Bronchial epithelial cell (primary cell): ENCODE results near the gene PIP5K1B. TPM values are rescaled to one million over a fixed set of nuclear protein-coding genes. Genes with fewer than 3 reads are reported as not detected.
A peak's percentile ranks its signal among the peaks of the same experiment; 100 is the strongest.

ENCODE experiments used
- DNase-seq: peaks from one replicate; pipeline ENCODE4 v3.0.0-alpha.2; 2010; ENCODE audit warnings: low read depth
- FAIRE-seq: peaks from 2 replicates; lab custom pipeline; 2011; peaks lifted over from hg19 to GRCh38; lab: Jason Lieb, UNC
- H3K27me3 ChIP-seq: 2 replicates; pipeline ENCODE4 v1.5.1; 2011; ENCODE audit warnings: low read length; ENCODE audit not compliant: control insufficient read depth, insufficient read depth
- H3K36me3 ChIP-seq: 2 replicates; pipeline ENCODE4 v1.5.1; 2011; ENCODE audit warnings: low read length; ENCODE audit not compliant: control insufficient read depth, insufficient read depth
- H3K4me3 ChIP-seq: 2 replicates; pipeline ENCODE4 v1.5.1; 2011; ENCODE audit warnings: mild to moderate bottlenecking, low read depth, low read length, control low read depth
- CTCF ChIP-seq: IDR thresholded peaks from 2 replicates; pipeline ENCODE4 v1.5.1; 2011; ENCODE audit warnings: mild to moderate bottlenecking, moderate library complexity, low read length, control low read depth, inconsistent platforms; ENCODE audit not compliant: insufficient read depth, severe bottlenecking
- total RNA-seq: library from RNA; depleted of rRNA; stranded (reverse); fragments of >200 nt; gene quantifications from 2 replicates; pipeline ENCODE4 v1.2.1, GENCODE V29; 2014

The PIP5K1B gene
- total RNA-seq, 1 donor from 2014 or later: 2.9 TPM

DNA sequence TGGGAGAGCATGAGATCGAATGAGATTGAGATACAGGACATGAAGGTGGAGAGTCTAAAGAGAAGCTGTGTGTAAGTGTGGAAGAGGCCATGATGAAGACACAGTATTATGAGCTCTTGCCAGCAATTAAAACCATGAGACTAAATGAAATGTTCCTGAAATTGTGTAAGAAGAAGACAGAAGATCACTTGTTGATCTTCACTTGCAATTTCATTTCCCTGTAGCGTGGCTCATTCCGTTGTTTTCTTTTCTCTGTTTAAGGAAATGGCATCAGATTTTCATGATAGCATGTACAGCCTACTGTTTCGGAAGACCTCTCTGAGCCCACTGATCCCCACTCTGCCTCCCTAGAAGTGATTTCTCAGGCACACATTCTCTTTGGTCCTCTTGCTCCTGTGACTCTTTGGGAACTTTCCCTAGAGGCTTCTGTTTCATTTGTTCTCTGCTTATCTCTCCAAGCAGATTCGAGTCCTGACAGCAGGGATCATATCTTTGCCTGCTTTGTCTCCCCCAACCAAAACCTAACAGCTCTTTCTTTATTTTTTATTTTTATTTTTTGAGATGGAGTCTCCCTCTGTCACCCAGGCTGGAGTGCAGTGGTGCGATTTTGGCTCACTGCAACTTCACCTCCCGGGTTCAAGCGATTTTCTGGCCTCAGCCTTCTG, 16.8 kb downstream of the PIP5K1B start:
- H3K4me3 ChIP-seq: no peak overlapping the region
- FAIRE-seq (peak; percentile 55), DNase-seq (no peak)
- H3K27me3 ChIP-seq: no peaks in the 10 kb centered on the region
- TF ChIP-seq CTCF: no peak
- H3K36me3 ChIP-seq: no peaks in the 10 kb centered on the region

- no peak for FAIRE-seq
- Histone ChIP-seq H3K36me3 (no peaks in the 10 kb centered on the region), H3K4me3 (no peak overlapping the region), H3K27me3 (no peaks in the 10 kb centered on the region)
- TF ChIP-seq CTCF: no peak
- no peak for DNase-seq
These were observed 20.0 kb downstream of the PIP5K1B start for GRCh38 chr9:68725070-68725469.

- H3K27me3 ChIP-seq: no peaks in the 10 kb centered on the region
- no peak overlapping the region for H3K4me3 ChIP-seq
- DNase-seq (no peak), FAIRE-seq (no peak)
- TF ChIP-seq CTCF: no peak
- no peaks in the 10 kb centered on the region for H3K36me3 ChIP-seq
These were observed 21.4 kb downstream of the PIP5K1B start for GRCh38 chr9:68726489-68726888.

- no peaks in the 10 kb centered on the region for H3K36me3 ChIP-seq
- H3K27me3 ChIP-seq: no peaks in the 10 kb centered on the region
- FAIRE-seq (no peak), DNase-seq (no peak)
- no peak overlapping the region for H3K4me3 ChIP-seq
- no peak for TF ChIP-seq CTCF
These were observed 22.6 kb downstream of the PIP5K1B start for GRCh38 chr9:68727636-68728035.

DNA sequence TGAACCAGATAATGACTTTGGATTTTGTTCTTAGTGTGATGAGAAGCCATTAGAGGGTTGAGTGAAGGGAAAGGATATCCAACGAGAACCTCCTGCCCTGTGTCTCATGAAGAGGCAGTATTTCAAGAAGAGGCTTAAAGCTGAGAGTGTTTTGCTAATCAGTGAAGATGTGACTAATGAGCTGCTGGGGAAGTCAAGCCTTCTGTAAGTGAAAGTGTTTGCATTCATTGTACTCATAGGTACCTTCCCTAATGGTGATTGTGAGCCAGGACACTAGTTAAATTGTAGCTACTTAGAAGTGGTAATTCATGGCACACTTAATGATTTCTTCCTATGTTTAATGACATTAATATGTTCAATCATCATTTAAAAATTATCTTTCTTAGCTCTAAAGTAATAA, 23.7 kb downstream of the PIP5K1B start:
- FAIRE-seq (no peak), DNase-seq (no peak)
- TF ChIP-seq CTCF: no peak
- H3K4me3 ChIP-seq: no peak overlapping the region
- H3K27me3 ChIP-seq: no peaks in the 10 kb centered on the region
- no peaks in the 10 kb centered on the region for H3K36me3 ChIP-seq
